HEK293 (cell line): ENCODE measurements around the gene RHBDL3.
A peak's percentile ranks its signal among the peaks of the same experiment; 100 is the strongest.

Experiments used
- CTCF ChIA-PET: fragments of 350-600 bp; formaldehyde crosslinking; extraction: SDS; loops from one replicate; lab custom pipeline; 2021; ENCODE audit warnings: antibody characterized with exemption; lab: Yijun Ruan, JAX
- POLR2A ChIA-PET: fragments of 300-600 bp; formaldehyde crosslinking; extraction: SDS; loops from one replicate; lab custom pipeline; 2020; ENCODE audit warnings: antibody characterized with exemption, inconsistent platforms; lab: Yijun Ruan, JAX
- H3K27ac ChIP-seq: fragments of 200-500 bp; sonication (Bioruptor generic); 2 replicates; pipeline ENCODE4 v1.5.1; 2014; ENCODE audit warnings: low read depth, low read length, control low read depth, inconsistent platforms; ENCODE audit errors: extremely low read depth
- H3K36me3 ChIP-seq, 2 experiments: fragments of 200-500 bp in 1 of 2; sonication (Bioruptor generic) in 1 of 2; 1 replicate in 1 of 2; 2 replicates in 1 of 2; pipeline ENCODE4 v1.5.1; 2014 to 2017; ENCODE audit warnings: inconsistent platforms in 2 of 2, low read length in 2 of 2; ENCODE audit not compliant: control insufficient read depth in 2 of 2, insufficient read depth in 1 of 2
- H3K4me1 ChIP-seq: fragments of 200-500 bp; sonication (Bioruptor generic); 2 replicates; pipeline ENCODE4 v1.5.1; 2014; ENCODE audit warnings: mild to moderate bottlenecking, low read length, inconsistent platforms; ENCODE audit not compliant: control insufficient read depth, insufficient read depth
- H3K4me3 ChIP-seq: 2 replicates; pipeline ENCODE4 v1.5.1; 2011; ENCODE audit warnings: low read depth, mild to moderate bottlenecking, control low read depth, low read length, moderate library complexity
- H3K9me3 ChIP-seq: fragments of 200-500 bp; sonication (Bioruptor generic); 2 replicates; pipeline ENCODE4 v1.5.1; 2014; ENCODE audit warnings: low read depth, low read length, inconsistent platforms; ENCODE audit not compliant: control insufficient read depth, insufficient read depth
- CTCF ChIP-seq: fragments of 450-650 bp; formaldehyde crosslinking; IDR thresholded peaks from 2 replicates; pipeline ENCODE4 v1.5.1; 2016; ENCODE audit warnings: missing biosample characterization, missing genetic modification characterization
- EGR2 ChIP-seq: fragments of 450-650 bp; formaldehyde crosslinking; IDR thresholded peaks from 2 replicates; pipeline ENCODE4 v1.5.1; 2016; ENCODE audit warnings: low read depth, missing biosample characterization, missing genetic modification characterization
- GLIS1 ChIP-seq: fragments of 450-650 bp; formaldehyde crosslinking; IDR thresholded peaks from 2 replicates; pipeline ENCODE4 v1.5.1; 2016; ENCODE audit warnings: missing biosample characterization, missing genetic modification characterization
- IKZF3 ChIP-seq: fragments of 450-650 bp; IDR thresholded peaks from 2 replicates; pipeline ENCODE4 v1.5.0; 2018; ENCODE audit warnings: missing biosample characterization, mild to moderate bottlenecking, missing genetic modification characterization, moderate library complexity
- INSM2 ChIP-seq: fragments of 450-650 bp; formaldehyde crosslinking; IDR thresholded peaks from 2 replicates; pipeline ENCODE4 v1.5.1; 2016; ENCODE audit warnings: missing biosample characterization, missing genetic modification characterization
- KLF10 ChIP-seq: fragments of 450-650 bp; IDR thresholded peaks from 2 replicates; pipeline ENCODE4 v1.5.1; 2018; ENCODE audit warnings: missing biosample characterization, mild to moderate bottlenecking, missing genetic modification characterization
- KLF16 ChIP-seq: fragments of 450-650 bp; formaldehyde crosslinking; IDR thresholded peaks from 2 replicates; pipeline ENCODE4 v1.5.1; 2017; ENCODE audit warnings: missing biosample characterization, missing genetic modification characterization
- MYNN ChIP-seq: fragments of 450-650 bp; formaldehyde crosslinking; IDR thresholded peaks from 2 replicates; pipeline ENCODE4 v1.5.1; 2016; ENCODE audit warnings: missing biosample characterization, missing genetic modification characterization, borderline replicate concordance
- MZF1 ChIP-seq: fragments of 450-650 bp; formaldehyde crosslinking; IDR thresholded peaks from 2 replicates; pipeline ENCODE4 v1.5.1; 2017; ENCODE audit warnings: missing biosample characterization, missing genetic modification characterization, borderline replicate concordance
- PRDM6 ChIP-seq: fragments of 450-650 bp; formaldehyde crosslinking; IDR thresholded peaks from 2 replicates; pipeline ENCODE4 v1.5.1; 2017; ENCODE audit warnings: missing biosample characterization, missing genetic modification characterization
- TSHZ1 ChIP-seq: fragments of 450-650 bp; formaldehyde crosslinking; IDR thresholded peaks from 2 replicates; pipeline ENCODE4 v1.5.1; 2016; ENCODE audit warnings: missing biosample characterization, missing genetic modification characterization, borderline replicate concordance
- ZBTB8A ChIP-seq: fragments of 450-650 bp; formaldehyde crosslinking; IDR thresholded peaks from 2 replicates; pipeline ENCODE4 v1.5.1; 2016; ENCODE audit warnings: missing biosample characterization, missing genetic modification characterization
- ZNF239 ChIP-seq: fragments of 450-650 bp; formaldehyde crosslinking; IDR thresholded peaks from 2 replicates; pipeline ENCODE4 v1.5.1; 2016; ENCODE audit warnings: missing biosample characterization, missing genetic modification characterization
- ZNF292 ChIP-seq: fragments of 450-650 bp; formaldehyde crosslinking; IDR thresholded peaks from 2 replicates; pipeline ENCODE4 v1.5.1; 2016; ENCODE audit warnings: low read depth, missing biosample characterization, missing genetic modification characterization, borderline replicate concordance
- ZNF341 ChIP-seq: fragments of 450-650 bp; formaldehyde crosslinking; IDR thresholded peaks from 2 replicates; pipeline ENCODE4; 2016; ENCODE audit warnings: low read depth, missing biosample characterization, missing genetic modification characterization
- ZNF580 ChIP-seq: fragments of 450-650 bp; formaldehyde crosslinking; IDR thresholded peaks from 2 replicates; pipeline ENCODE4 v1.5.1; 2016; ENCODE audit warnings: missing biosample characterization, missing genetic modification characterization
- ZNF600 ChIP-seq: fragments of 450-650 bp; formaldehyde crosslinking; IDR thresholded peaks from 2 replicates; pipeline ENCODE4 v1.5.1; 2016; ENCODE audit warnings: missing biosample characterization, missing genetic modification characterization
- ZNF629 ChIP-seq: fragments of 450-650 bp; formaldehyde crosslinking; IDR thresholded peaks from 2 replicates; pipeline ENCODE4 v1.5.1; 2017; ENCODE audit warnings: missing biosample characterization, missing genetic modification characterization
- ZNF654 ChIP-seq: fragments of 450-650 bp; formaldehyde crosslinking; IDR thresholded peaks from 2 replicates; pipeline ENCODE4 v1.5.1; 2016; ENCODE audit warnings: low read depth, missing biosample characterization, missing genetic modification characterization
- ZNF777 ChIP-seq: fragments of 450-650 bp; formaldehyde crosslinking; IDR thresholded peaks from 2 replicates; pipeline ENCODE4 v1.5.1; 2017; ENCODE audit warnings: missing biosample characterization, missing genetic modification characterization, borderline replicate concordance
- ZNF837 ChIP-seq: fragments of 450-650 bp; formaldehyde crosslinking; IDR thresholded peaks from 2 replicates; pipeline ENCODE4 v1.5.1; 2016; ENCODE audit warnings: missing biosample characterization, missing genetic modification characterization

Gene RHBDL3

GRCh38 chr17:32317353-32317752 is 51.7 kb downstream of the RHBDL3 start:
- H3K9me3 ChIP-seq: no peaks in the 10 kb centered on the region
- H3K4me3 ChIP-seq: no peak overlapping the region
- POLR2A ChIA-PET: no interaction called here
- CTCF ChIA-PET: interaction anchor here (0.6 to 5.6 kb wide), 6 partner anchors 31 to 432 kb away, joined by 3 to 95 read pairs (median 3); no protein-coding TSS in a partner anchor
- H3K27ac ChIP-seq: no peak overlapping the region
- no peaks in the 10 kb centered on the region for H3K4me1 ChIP-seq
- H3K36me3 ChIP-seq: peaks cover 0 to 14% of the 10 kb centered on the region in 2 experiments; a peak in 2 of 3 replicates
- TF ChIP-seq MYNN (tag by site-specific recombination): no peak
- TF ChIP-seq PRDM6 (tag by site-specific recombination): no peak

- no peak for TF ChIP-seq KLF16
- Histone ChIP-seq H3K9me3 (no peaks in the 10 kb centered on the region), H3K4me1 (no peaks in the 10 kb centered on the region), H3K36me3 (peaks cover 0 to 14% of the 10 kb centered on the region in 2 experiments; a peak in 2 of 3 replicates), H3K4me3 (no peak overlapping the region), H3K27ac (no peak overlapping the region)
- ChIA-PET POLR2A (interaction anchor here (0.7 kb wide), 1 partner anchor 48 kb away, joined by 3 read pairs; no protein-coding TSS in a partner anchor), CTCF (interaction anchor here (0.6 to 5.6 kb wide), 4 partner anchors 40 to 66 kb away, joined by 3 to 95 read pairs (median 4); no protein-coding TSS in a partner anchor)
Observed at GRCh38 chr17:32318071-32318470, 52.4 kb downstream of the RHBDL3 start.

GRCh38 chr17:32319548-32319905 is 53.9 kb downstream of the RHBDL3 start:
- Histone ChIP-seq H3K4me1 (no peaks in the 10 kb centered on the region), H3K27ac (no peak overlapping the region), H3K9me3 (no peaks in the 10 kb centered on the region), H3K36me3 (peaks cover 0 to 14% of the 10 kb centered on the region in 2 experiments; a peak in 2 of 3 replicates), H3K4me3 (no peak overlapping the region)
- ChIA-PET POLR2A (interaction anchor here (0.9 kb wide), 1 partner anchor 67 kb away, joined by 4 read pairs; no protein-coding TSS in a partner anchor), CTCF (interaction anchor here (0.5 to 5.6 kb wide), 32 partner anchors 8 to 1419 kb away, joined by 3 to 95 read pairs (median 4); partner anchors contain the start of gene LRRC37B)
- TF ChIP-seq ZNF654 (tag by site-specific recombination) (peak; percentile 92), ZNF629 (0 out of 2 replicates have a peak, but pooled peaks have one; percentile 19), ZNF239 (tag by site-specific recombination) (no peak), ZNF580 (tag by site-specific recombination) (peak; percentile 46; the same call in 1 of the 2 replicates), ZNF292 (tag by site-specific recombination) (no peak), TSHZ1 (tag by site-specific recombination) (no peak), ZNF837 (tag by site-specific recombination) (no peak), ZNF777 (tag by site-specific recombination) (no peak), INSM2 (tag by site-specific recombination) (no peak), CTCF (tag by site-specific recombination) (peak; percentile 84), ZNF600 (tag by site-specific recombination) (peak; percentile 93), EGR2 (peak; percentile 74), MZF1 (no peak), IKZF3 (tag by site-specific recombination) (peak; percentile 85), KLF10 (no peak), ZBTB8A (peak; percentile 41; the same call in 1 of the 2 replicates), GLIS1 (tag by site-specific recombination) (peak; percentile 37; the same call in 1 of the 2 replicates), ZNF341 (tag by site-specific recombination) (peak; percentile 99)
